ENCODE results near the gene PDE2A. TPM values are rescaled to one million over a fixed set of nuclear protein-coding genes. Genes with fewer than 3 reads are reported as not detected.

PDE2A gene
- total and polyA plus RNA-seq, 5 experiments from 2014 or later = 0.22 to 1.9 (median 0.74) TPM; not detected in 1

- peaks cover 13 to 21% (median 19%) of the 10 kb centered on the region in 4 donors for H3K4me1 Mint-ChIP-seq
- H3K4me3 Mint-ChIP-seq = no peak overlapping the region
- POLR2A ChIA-PET = no interaction called here
- H3K36me3 Mint-ChIP-seq = peaks cover 0 to 72% (median 4%) of the 10 kb centered on the region in 3 donors
- H3K27me3 Mint-ChIP-seq = no peaks in the 10 kb centered on the region
- no peaks in the 10 kb centered on the region for H3K9me3 Mint-ChIP-seq
- no peak for ATAC-seq
- peak overlapping the region in 2 of 10 donors; percentile 47 to 83 for H3K27ac Mint-ChIP-seq
- no peak for DNase-seq
Observed at GRCh38 chr11:72688929-72689328, 14.7 kb upstream of the PDE2A start.

GRCh38 chr11:72688486-72688885 lies 14.3 kb upstream of the PDE2A start:
- Mint-ChIP-seq H3K4me1 (peaks cover 13 to 21% (median 20%) of the 10 kb centered on the region in 4 donors), H3K9me3 (no peaks in the 10 kb centered on the region), H3K4me3 (no peak overlapping the region), H3K27me3 (no peaks in the 10 kb centered on the region), H3K27ac (peak overlapping the region in 7 of 10 donors; percentile 13 to 83 (median 53)), H3K36me3 (peaks cover 0 to 71% (median 4%) of the 10 kb centered on the region in 3 donors)
- DNase-seq = no peak
- no peak for ATAC-seq
- POLR2A ChIA-PET = no interaction called here

GRCh38 chr11:72687326-72687725 lies 13.1 kb upstream of the PDE2A start:
- no peak for DNase-seq
- Mint-ChIP-seq H3K27me3 (no peaks in the 10 kb centered on the region), H3K9me3 (no peaks in the 10 kb centered on the region), H3K4me3 (no peak overlapping the region), H3K36me3 (peaks cover 0 to 64% (median 4%) of the 10 kb centered on the region in 3 donors), H3K4me1 (peaks cover 13 to 21% (median 20%) of the 10 kb centered on the region in 4 donors), H3K27ac (peak overlapping the region in 9 of 10 donors; percentile 50 to 94 (median 80))
- POLR2A ChIA-PET = no interaction called here
- ATAC-seq = no peak

GRCh38 chr11:72686639-72687220 lies 12.5 kb upstream of the PDE2A start:
- ATAC-seq (no peak), DNase-seq (no peak)
- Mint-ChIP-seq H3K4me3 (no peak overlapping the region), H3K36me3 (peaks cover 0 to 59% (median 4%) of the 10 kb centered on the region in 3 donors), H3K9me3 (no peaks in the 10 kb centered on the region), H3K4me1 (peaks cover 13 to 21% (median 20%) of the 10 kb centered on the region in 4 donors), H3K27me3 (no peaks in the 10 kb centered on the region), H3K27ac (peak overlapping the region; percentile 70 to 94 (median 80))
- POLR2A ChIA-PET = interaction anchor here (1.3 kb wide), 1 partner anchor 10 kb away, joined by 3 read pairs; no protein-coding TSS in a partner anchor

GRCh38 chr11:72685560-72686480 lies 11.6 kb upstream of the PDE2A start:
- DNase-seq (no peak), ATAC-seq (no peak)
- POLR2A ChIA-PET = interaction anchor here (0.5 to 1.3 kb wide), 2 partner anchors 9 to 457 kb away, joined by 3 read pairs; no protein-coding TSS in a partner anchor
- Mint-ChIP-seq H3K27ac (peak overlapping the region; percentile 33 to 94 (median 78)), H3K9me3 (no peaks in the 10 kb centered on the region), H3K4me1 (peaks cover 13 to 24% (median 23%) of the 10 kb centered on the region in 4 donors), H3K36me3 (peaks cover 0 to 50% (median 4%) of the 10 kb centered on the region in 3 donors), H3K27me3 (no peaks in the 10 kb centered on the region), H3K4me3 (no peak overlapping the region)

- DNase-seq = peak in 7 of 10 donors; percentile 9 to 34 (median 29)
- H3K27ac Mint-ChIP-seq = peak overlapping the region in 1 of 10 donors; percentile 22
- H3K9me3 Mint-ChIP-seq = no peaks in the 10 kb centered on the region
- peak; percentile 60 to 64 for ATAC-seq
- peaks cover 0 to 38% (median 4%) of the 10 kb centered on the region in 3 donors for H3K36me3 Mint-ChIP-seq
- H3K4me1 Mint-ChIP-seq = peaks cover 13 to 32% (median 23%) of the 10 kb centered on the region in 4 donors
- POLR2A ChIA-PET = interaction anchor here (0.7 kb wide), 1 partner anchor 494 kb away, joined by 4 read pairs; no protein-coding TSS in a partner anchor
- H3K27me3 Mint-ChIP-seq = no peaks in the 10 kb centered on the region
- H3K4me3 Mint-ChIP-seq = no peak overlapping the region
Observed at GRCh38 chr11:72684236-72684912, 10.2 kb upstream of the PDE2A start.

GRCh38 chr11:72683782-72684200 lies 9.6 kb upstream of the PDE2A start:
- peaks cover 13 to 33% (median 26%) of the 10 kb centered on the region in 4 donors for H3K4me1 Mint-ChIP-seq
- DNase-seq = peak; percentile 43 to 76 (median 60)
- no peak overlapping the region for H3K4me3 Mint-ChIP-seq
- peak overlapping the region in 5 of 10 donors; percentile 16 to 63 (median 52) for H3K27ac Mint-ChIP-seq
- peak; percentile 79 to 81 for ATAC-seq
- POLR2A ChIA-PET = interaction anchor here (0.7 kb wide), 1 partner anchor 494 kb away, joined by 4 read pairs; no protein-coding TSS in a partner anchor
- no peaks in the 10 kb centered on the region for H3K27me3 Mint-ChIP-seq
- no peaks in the 10 kb centered on the region for H3K9me3 Mint-ChIP-seq
- peaks cover 0 to 32% (median 4%) of the 10 kb centered on the region in 3 donors for H3K36me3 Mint-ChIP-seq

GRCh38 chr11:72682858-72683243 lies 8.6 kb upstream of the PDE2A start:
- H3K4me1 Mint-ChIP-seq = peaks cover 16 to 33% (median 24%) of the 10 kb centered on the region in 4 donors
- DNase-seq (no peak), ATAC-seq (no peak)
- peak overlapping the region in 3 of 10 donors; percentile 27 to 73 (median 49) for H3K27ac Mint-ChIP-seq
- H3K27me3 Mint-ChIP-seq = no peaks in the 10 kb centered on the region
- no peaks in the 10 kb centered on the region for H3K9me3 Mint-ChIP-seq
- peaks cover 0 to 23% (median 4%) of the 10 kb centered on the region in 3 donors for H3K36me3 Mint-ChIP-seq
- POLR2A ChIA-PET = no interaction called here
- no peak overlapping the region for H3K4me3 Mint-ChIP-seq

GRCh38 chr11:72682238-72682857 lies 8.1 kb upstream of the PDE2A start:
- DNase-seq (no peak), ATAC-seq (no peak)
- no peaks in the 10 kb centered on the region for H3K27me3 Mint-ChIP-seq
- POLR2A ChIA-PET = no interaction called here
- no peak overlapping the region for H3K4me3 Mint-ChIP-seq
- peaks cover 16 to 35% (median 24%) of the 10 kb centered on the region in 4 donors for H3K4me1 Mint-ChIP-seq
- no peaks in the 10 kb centered on the region for H3K9me3 Mint-ChIP-seq
- H3K36me3 Mint-ChIP-seq = peaks cover 0 to 18% (median 4%) of the 10 kb centered on the region in 3 donors
- peak overlapping the region in 6 of 10 donors; percentile 0 to 85 (median 34) for H3K27ac Mint-ChIP-seq

GRCh38 chr11:72681226-72682153 lies 7.3 kb upstream of the PDE2A start:
- H3K27me3 Mint-ChIP-seq = peaks cover 0 to 2% (median 0%) of the 10 kb centered on the region in 5 donors
- ATAC-seq (no peak), DNase-seq (no peak)
- peaks cover 0 to 12% (median 3%) of the 10 kb centered on the region in 3 donors for H3K36me3 Mint-ChIP-seq
- H3K9me3 Mint-ChIP-seq = no peaks in the 10 kb centered on the region
- POLR2A ChIA-PET = interaction anchor here (1.2 kb wide), 1 partner anchor 9 kb away, joined by 3 read pairs; no protein-coding TSS in a partner anchor
- H3K4me3 Mint-ChIP-seq = peak overlapping the region in 2 of 10 donors; percentile 44 to 65
- H3K27ac Mint-ChIP-seq = peak overlapping the region in 6 of 10 donors; percentile 15 to 86 (median 80)
- H3K4me1 Mint-ChIP-seq = peaks cover 11 to 36% (median 23%) of the 10 kb centered on the region in 4 donors

All from naive thymus-derived CD8-positive, alpha-beta T cell (primary cell).